NCI-H526 (cell line): ENCODE results near the gene HNRNPK.

Source experiments
- DNase-seq, 2 experiments: peaks; one replicate each; lab custom pipeline; 2025; lab: John Stamatoyannopoulos, UW

The HNRNPK gene

DNA sequence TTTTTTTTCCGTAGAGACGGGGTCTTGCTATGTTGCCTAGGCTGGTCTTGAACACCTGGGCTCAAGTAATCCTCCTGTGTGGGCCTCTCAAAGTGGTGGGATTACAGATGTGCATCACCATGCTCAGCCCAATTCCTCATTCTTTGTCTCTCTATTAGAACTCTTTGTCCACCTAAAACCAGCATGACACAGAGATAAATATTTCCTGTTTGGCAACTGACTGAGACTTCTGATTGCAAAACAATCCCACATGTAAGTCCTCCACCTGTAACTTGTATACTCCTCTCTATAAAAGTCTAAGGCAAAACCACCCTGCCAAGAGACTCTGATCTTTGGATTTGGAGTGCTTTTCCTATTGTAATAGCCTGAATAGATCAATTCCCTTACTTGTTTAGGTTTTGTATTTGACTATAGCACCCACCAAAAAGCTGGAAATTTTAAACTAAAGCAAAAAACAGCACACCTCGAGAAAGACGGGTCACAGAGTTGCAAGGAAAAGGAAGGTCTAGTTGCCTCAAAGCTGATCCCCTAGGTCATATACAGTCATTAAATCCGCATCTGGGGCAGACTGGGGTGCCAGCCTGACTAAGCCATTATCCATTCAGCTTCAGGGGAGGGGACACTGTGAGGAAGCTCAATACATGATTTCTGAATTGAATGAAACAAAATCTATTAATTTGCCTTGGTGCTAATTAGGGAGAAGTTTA, 45.3 kb downstream of the HNRNPK start:
- no peak for DNase-seq

DNA sequence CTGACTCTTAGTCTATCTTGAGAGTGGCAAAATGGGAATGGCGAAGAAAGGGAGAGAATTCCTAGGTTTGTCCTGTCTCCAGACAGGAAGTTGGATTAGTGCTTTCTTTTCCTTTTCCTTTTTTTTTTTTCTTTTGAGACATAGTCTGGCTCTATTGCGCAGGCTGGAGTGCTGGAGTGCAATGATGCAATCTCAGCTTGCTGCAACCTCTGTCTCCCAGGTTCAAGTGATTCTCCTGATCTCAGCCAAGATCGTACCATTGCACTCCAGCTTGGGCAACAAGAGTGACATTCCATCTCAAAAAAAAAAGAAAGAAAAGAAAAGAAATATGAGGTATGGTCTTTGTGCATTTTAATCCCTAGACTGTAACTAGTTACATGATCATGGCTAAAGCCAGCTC, 46.2 kb downstream of the HNRNPK start:
- no peak for DNase-seq

DNA sequence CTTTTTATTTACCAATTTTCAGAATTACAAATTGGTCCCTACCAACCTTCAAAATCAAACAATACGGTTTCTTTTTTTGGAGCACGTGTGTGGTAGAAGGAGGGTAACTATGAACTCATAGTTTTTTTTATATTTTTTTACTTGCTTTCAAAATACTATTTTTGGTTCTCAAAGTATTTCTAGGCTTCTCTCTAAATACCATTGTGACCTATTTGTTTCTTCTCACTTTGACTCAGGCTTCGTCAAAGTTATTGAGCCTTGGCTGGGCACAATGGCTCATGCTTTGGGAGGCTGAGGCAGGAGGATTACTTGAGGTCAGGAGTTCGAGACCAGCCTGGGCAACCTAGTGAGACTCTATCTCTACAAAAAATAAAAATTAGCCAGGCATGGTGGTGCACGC, 47.2 kb downstream of the HNRNPK start:
- DNase-seq, result no peak

DNA sequence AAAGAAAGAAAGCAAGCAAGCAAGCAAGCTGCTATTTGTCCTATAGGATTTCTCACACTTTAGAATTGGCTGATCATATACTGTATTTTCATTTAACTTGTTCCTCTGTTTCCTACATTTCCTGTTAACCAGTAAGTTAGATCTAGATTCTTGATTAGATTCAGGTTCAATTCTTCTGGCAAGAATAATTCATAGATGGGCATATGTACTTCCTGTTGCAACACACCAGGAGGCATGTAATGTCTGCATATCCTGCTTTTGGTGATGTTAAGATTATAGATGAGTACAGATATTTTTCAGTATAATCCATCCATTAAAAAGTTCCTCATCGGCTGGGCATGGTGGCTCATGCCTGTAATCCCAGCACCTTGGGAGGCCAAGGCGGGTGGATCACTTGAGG, 48.0 kb downstream of the HNRNPK start:
- DNase-seq, result no peak

DNA sequence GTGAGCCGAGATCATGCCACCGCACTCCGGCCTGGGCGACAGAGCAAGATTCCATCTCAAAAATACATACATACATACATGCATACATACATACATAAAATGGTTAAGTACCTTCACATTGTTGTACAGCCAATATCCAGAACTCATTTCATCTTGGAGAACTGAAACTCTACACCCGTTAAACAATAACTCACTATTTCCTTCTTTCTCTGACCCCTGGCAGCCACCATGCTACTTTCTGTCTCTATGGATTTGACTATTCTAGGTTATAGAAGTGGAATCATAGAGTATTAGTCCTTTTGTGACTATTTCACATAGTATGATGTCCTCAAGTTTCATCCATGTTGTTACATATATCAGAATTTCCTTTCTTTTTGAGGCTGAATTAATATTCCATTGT, 49.1 kb downstream of the HNRNPK start:
- no peak for DNase-seq

DNA sequence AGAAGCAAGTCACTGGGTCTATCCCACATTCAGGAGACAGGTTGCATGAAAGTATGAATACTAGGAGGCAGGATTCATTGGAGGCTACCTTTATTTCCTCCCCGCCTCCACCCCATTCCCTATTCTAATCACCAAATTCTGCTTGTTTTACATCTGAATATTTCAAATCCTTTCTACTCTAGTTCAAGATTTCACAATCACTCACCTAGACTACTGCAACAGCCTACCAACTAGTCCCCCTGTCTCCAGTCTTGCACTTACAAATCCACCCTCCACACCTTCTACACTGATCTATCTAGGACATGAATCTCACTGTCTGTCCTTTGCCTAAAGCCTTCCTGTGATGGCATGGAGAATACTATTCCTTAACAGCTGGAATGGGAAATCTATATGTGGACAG, 52.4 kb downstream of the HNRNPK start:
- no peak for DNase-seq

DNA sequence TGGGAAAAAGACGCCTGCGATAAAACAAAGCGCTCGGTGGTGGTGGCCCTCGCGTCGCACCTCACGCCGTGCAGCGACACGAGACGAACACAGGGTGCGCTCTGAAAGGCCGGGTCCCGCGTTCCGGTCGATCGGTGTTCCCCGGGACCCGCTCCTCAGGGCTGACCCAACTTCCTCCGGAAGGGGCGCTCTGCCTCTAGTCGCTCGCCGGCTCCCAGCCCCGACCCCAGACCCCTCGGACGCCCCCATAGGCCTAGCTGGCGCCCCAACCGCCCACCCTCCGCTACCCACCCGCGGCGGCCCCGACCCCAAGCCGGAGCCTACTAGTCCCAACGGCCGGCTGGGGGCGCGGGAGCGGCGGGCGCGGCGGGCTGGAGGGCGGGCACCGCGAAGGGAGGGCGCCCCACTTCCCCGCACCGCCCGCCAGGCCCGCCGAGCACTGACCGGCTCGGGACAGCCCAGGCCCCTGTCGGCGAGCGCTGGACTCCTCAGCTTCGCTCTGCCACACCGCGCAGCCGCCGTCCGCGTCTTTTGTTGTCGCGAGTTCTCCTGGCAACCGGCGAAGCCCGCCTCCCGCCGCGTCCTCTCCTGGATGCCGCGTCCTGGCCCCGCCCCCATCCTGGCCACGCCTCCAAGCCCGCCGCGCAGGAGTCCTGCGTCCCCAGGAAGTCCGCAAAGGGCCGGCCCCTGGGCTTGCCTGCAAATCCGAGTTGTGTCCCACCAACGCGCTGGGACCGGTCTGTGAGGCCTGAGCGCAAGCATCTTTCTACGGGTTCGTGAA, 58.9 kb downstream of the HNRNPK start, which contains the start of gene KIF27:
Gene KIF27 (minus strand): TSS at position 506 of the 781 bp plus-strand sequence. CDS start 5,841 bp downstream, outside the sequence.
- DNase-seq, result peak; percentile 78 to 95

DNA sequence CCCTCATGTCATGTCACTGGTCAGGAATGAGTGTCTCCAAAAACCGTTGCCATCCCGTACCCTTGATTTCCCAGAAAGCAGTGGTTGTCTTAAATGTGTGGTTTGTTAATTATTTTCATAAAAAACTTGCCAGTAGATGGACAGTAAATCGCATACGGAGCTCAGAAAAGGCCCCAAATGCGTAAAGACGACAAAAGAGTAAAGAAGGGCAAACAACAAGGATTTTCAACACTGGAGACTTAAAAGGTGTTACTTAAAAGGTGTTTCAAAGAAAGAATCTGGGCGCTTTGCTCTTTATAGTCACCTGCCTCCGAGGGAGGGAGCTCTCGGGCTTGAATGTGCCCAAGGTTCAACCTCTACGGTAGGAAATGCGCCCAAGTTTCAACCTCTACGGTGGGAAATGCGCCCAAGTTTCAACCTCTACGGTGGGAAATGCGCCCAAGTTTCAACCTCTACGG, 59.5 kb downstream of the HNRNPK start:
- DNase-seq, result peak; percentile 40 to 76

DNA sequence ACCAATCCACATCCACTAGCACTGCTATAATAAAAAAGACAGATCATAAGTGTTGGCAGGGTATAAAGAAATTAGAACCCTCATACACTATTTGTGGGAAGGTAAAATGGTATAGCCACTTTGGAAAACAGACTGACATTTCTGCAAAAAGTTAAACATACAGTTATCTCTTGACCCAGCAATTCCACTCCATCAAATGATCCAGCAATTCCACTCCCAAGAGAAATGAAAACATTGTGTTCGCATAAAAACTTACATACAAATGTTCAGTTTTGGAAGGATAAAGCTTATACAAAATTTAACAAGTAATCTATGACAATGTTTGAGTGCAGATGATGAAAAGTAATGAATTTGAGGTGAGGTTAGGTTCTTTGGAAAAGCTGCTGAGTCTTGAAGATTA, 60.9 kb downstream of the HNRNPK start:
- DNase-seq, result no peak
